Activated effector memory CD4-positive, alpha-beta T cell treated with anti-CD3 and anti-CD28 coated beads, Interleukin-2, amount 50 U/mL, for 16 hours (primary cell): ENCODE results near the gene GLRX2.
A peak's percentile ranks its signal among the peaks of the same experiment; 100 is the strongest.

ENCODE experiments used
- DNase-seq: peaks from one replicate; pipeline ENCODE4 v3.0.0-alpha.2; 2020

The GLRX2 gene

DNA sequence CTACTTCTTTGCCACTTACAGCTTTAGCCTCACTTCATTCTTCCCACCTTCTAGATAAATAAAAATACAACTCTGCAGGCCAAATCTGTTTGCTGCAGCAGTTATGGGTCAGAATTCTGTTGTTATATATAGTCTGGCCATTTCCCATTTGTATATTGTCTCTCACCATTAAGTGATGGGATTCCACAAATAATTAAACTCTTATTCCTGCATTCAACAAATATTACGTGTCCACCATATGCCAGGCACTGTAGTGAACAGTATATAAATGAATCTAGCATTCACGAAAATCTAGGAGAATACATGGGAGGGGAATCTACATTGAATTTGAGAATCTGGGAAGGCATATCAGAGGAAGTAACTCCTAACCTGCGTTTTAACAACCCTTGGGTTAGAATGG is 5.7 kb upstream of the GLRX2 start:
- DNase-seq = no peak

- no peak for DNase-seq
Measured at GRCh38 chr1:193110246-193110645, 5.0 kb upstream of the GLRX2 start.

DNA sequence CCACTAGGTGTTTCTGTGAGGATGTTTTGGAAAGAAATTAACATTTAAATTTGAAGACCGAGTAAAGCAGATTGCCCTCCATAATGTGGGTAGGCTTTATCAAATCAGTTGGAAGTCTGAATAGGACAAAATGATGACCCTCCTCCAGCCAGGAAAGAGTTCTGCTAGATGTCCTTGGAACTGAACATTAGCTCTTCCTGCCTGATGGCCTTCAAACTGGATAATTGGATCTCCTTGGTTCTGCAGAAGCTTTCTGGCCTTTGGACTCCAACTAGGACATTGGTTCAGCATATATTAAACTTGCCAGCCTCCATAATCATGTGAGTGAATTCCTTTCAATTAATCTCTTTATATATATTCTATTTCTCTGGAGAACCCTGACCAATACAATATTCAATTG is 4.4 kb upstream of the GLRX2 start:
- no peak for DNase-seq

DNA sequence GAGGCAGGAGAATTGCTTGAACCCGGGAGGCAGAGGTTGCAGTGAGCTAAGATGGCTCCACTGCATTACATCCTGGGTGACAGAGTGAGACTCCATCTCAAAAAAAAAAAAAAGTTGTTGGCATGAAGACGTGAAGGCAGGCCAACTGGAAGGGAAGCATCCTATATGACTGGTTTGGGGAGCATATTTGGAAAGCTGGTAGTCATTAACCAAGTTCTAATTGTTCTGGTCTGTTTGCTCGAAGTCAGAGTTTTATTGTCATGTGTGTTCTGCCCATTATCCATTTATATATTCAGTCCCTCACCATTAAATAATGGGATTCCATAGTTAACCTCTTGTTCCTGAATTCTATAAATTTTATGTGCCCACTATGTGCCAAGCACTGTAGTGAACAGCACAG is 3.3 kb upstream of the GLRX2 start:
- no peak for DNase-seq

GRCh38 chr1:193105821-193106177 is 585 bp upstream of the GLRX2 start:
- no peak for DNase-seq

- peak; percentile 73 for DNase-seq
Measured at GRCh38 chr1:193104502-193104906, 710 bp downstream of the GLRX2 start.

- DNase-seq = no peak
Measured at GRCh38 chr1:193103759-193104501, 1.3 kb downstream of the GLRX2 start.

DNA sequence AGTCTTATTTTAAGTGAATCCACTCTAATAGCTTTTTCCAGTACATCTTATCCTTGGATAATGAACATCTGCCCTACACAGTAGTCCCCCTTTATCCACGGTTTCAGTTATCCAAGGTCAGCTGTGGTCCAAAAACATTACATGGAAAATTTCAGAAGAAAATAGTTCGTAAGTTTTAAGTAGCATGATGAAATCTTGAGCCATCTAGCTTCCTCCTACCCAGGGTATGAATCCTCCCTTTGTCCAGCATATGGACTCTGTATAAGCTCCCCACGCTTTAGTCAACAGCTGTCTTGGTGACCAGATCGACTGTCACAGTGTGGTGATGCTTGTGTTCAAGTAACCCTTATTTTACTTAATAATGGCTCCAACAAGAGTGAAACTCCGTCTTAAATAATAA is 2.6 kb downstream of the GLRX2 start:
- no peak for DNase-seq

DNA sequence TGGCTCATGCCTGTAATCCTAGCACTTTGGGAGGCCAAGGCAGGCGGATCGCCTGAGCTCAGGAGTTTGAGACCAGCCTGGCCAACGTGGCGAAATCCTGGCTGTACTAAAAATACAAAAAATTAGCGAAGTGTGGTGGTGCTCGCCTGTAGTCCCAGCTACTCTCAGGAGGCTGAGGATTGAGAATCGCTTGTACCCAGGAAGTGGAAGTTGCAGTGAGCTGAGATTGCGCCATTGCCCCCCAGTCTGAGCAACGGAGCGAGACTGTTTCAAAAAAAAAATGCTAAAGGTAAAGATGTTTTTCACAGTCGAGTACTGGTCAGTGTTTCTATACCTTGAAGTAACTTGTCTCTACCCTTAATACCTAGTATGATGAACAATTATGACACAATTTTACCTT is 11.1 kb downstream of the GLRX2 start:
- DNase-seq = no peak

- DNase-seq = no peak
Measured at GRCh38 chr1:193090865-193091264, 14.3 kb downstream of the GLRX2 start.

- DNase-seq = no peak
Measured at GRCh38 chr1:193087893-193088292, 17.3 kb downstream of the GLRX2 start.

DNA sequence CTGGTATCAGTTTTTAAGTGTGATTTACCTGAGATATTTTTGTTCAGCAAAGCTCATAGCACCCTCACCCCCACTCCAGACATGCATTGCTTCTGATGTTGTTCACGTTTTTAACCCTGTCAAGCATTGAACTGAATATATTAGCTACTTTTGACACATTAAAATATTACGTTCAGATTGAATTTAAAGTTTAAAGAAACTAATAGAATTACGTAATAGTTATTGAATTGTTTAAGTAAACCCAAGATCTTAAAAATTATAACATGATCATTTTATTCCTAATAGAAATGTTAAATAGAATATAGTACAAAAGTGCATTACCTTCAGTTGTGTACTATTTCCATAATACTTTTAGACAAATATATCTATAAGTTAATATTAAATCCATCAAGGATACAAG is 18.9 kb downstream of the GLRX2 start:
- DNase-seq = no peak

- no peak for DNase-seq
Measured at GRCh38 chr1:193085263-193085662, 20.0 kb downstream of the GLRX2 start.

GRCh38 chr1:193083365-193084088 is 21.7 kb downstream of the GLRX2 start:
- no peak for DNase-seq

GRCh38 chr1:193079187-193079586 is 26.0 kb downstream of the GLRX2 start:
- no peak for DNase-seq

DNA sequence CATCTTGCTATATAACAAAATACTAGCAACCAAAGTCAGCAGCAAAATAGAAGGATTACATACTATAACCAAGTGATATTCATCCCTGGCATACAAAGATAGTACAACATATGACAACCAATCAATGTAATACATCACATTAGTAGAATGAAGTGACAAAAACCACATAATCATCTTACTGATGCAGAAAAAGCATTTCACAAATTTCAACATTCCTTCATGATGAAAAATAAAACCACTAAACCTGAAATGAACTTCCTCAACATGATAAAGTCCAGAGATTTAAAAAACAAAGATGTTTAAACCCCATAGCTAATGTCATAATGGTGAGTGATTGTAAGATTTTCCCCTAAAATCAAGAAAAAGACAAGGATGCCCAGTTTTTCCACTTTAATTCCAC is 27.2 kb downstream of the GLRX2 start:
- DNase-seq = no peak

DNA sequence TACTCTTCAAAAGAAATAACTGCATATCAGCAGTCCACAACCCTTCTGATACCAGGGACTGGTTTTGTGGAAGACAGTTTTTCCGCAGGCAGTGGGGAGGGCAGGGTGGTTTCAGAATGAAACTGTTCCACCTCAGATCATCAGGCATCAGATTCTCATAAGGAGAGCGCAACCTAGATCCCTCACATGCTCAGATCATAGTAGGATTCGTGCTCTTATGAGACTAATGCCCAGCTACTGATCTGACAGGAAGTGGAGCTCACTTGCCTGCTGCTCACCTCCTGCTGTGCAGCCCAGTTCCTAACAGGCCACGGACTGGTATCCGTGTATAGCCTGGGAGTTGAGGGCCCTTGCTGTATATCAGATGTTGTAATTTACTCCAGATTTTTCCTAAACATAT is 34.3 kb downstream of the GLRX2 start:
- DNase-seq = no peak

DNA sequence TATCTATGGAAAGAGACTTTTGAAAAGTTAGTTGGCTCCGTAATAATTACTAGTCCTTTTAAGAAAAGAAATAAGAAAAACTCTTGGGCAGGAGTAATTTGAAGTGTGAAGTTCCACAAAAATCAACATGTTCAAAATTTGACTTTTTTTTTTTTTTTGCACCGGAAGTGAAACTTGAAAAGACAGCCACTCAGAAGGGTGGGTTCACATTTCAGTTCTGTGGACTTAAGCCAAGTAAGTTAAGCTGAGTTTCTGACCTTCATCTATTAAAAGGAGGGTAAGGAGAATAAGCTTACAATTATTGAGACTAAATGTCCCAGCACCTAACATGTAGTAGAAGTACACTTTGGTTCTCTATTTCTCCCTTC is 34.8 kb downstream of the GLRX2 start:
- DNase-seq = no peak

DNA sequence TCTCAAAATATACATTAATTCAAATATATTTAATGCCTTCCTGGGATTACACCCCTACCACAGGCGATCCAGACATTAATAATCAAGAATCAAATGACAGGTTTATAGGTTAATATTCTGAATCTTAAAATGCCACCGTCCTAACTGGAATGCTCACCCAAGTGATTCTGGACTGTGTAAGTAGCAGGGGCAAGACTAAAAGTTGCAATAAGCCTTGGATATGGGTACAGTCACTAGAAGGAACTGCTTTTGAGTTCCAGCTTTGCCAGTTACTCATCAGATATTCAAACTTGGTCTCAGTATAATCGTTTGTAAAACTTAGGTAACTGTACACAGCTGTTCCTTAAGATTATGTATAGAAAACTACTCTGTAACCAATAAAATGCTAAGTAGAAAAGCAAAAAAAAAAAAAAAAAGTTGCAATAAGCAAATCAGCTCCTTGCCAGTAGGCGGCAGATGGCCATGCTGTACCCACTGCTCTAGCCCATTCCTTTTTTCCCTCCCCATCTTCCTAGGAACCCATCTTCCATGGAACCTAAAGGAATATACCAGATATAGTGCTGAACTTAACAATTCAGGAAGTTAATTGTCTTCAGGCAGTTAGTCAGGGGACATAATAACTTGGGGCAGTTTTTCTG is 35.3 kb downstream of the GLRX2 start:
- DNase-seq = no peak

DNA sequence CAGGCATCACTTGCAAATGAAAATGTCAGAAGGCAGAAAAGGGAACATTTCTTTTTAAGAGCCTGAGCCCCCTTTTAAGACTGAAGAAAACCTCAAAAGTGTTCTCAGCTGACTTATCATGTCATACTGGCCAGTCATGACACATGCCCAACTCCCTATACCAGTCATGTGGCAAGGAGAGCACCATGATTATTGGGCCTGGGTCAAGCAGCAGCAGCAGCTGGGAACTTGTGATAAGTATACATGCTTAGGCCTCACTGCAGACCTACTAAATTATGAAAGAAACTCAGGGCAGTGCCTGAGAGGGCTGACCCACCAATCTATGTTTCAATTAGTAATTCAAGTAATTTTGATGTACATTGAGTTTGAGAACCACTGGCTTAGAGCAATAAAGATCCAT is 37.2 kb downstream of the GLRX2 start:
- DNase-seq = no peak

GRCh38 chr1:193066606-193067005 is 38.6 kb downstream of the GLRX2 start:
- no peak for DNase-seq

GRCh38 chr1:193065954-193066353 is 39.3 kb downstream of the GLRX2 start:
- DNase-seq = no peak

DNA sequence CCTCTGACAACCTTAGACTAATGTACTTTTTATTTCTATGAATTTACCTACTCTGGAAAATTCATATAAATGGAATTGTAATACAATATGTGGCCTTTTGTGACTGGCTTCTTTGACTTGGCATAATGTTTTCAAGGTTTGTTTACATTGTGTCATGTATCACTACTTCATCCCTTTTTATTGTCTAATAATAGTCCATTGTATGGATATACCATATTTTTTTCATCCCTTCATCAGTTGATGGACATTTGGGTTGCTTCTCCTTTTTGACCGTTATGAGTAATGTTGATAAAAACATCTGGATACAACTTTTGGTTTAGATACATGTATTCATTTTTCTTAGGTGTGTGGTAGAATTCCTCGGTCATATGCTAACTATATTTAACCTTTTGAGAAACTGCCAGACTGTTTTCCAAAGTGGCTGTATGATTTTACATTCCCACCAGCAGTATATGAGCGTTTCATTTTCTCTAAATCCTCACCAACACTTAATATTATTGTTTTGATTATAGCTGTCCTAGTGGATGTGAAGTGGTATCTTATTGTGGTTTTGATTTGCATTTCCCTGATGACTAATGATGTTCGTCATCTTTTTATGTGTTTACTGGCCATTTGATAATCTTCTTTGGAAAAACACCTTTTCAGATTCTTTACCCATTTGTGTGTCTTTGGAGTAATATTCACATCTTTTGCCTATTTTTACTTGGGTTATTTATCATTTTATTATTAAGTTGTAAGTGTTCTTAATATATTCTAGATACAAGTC is 42.3 kb downstream of the GLRX2 start:
- DNase-seq = no peak

DNA sequence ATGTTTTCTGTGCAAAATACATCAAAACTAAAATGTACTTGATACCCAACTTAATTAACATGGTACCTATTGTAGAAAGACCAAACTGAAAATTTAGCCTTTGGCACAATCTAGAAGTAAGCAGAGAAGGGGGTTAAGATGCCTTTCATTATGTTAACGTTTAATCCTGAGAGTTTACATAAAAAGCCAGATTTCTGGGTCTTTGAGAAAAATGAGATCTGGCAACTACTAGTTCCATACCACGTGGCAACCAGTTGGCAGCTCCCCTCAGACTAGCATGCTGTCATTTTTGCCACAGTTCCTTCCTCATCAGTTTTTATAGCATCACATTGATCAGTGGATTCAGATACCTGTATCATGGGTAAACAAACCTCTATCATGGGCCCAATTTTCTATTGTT is 44.3 kb downstream of the GLRX2 start:
- DNase-seq = no peak
